Measurements from ENCODE around the gene TSPO2. TPM values are rescaled to one million over a fixed set of nuclear protein-coding genes. Genes with fewer than 3 reads are reported as not detected.

Gene TSPO2
- total RNA-seq: not detected
- long read RNA-seq: 0 reads

DNA sequence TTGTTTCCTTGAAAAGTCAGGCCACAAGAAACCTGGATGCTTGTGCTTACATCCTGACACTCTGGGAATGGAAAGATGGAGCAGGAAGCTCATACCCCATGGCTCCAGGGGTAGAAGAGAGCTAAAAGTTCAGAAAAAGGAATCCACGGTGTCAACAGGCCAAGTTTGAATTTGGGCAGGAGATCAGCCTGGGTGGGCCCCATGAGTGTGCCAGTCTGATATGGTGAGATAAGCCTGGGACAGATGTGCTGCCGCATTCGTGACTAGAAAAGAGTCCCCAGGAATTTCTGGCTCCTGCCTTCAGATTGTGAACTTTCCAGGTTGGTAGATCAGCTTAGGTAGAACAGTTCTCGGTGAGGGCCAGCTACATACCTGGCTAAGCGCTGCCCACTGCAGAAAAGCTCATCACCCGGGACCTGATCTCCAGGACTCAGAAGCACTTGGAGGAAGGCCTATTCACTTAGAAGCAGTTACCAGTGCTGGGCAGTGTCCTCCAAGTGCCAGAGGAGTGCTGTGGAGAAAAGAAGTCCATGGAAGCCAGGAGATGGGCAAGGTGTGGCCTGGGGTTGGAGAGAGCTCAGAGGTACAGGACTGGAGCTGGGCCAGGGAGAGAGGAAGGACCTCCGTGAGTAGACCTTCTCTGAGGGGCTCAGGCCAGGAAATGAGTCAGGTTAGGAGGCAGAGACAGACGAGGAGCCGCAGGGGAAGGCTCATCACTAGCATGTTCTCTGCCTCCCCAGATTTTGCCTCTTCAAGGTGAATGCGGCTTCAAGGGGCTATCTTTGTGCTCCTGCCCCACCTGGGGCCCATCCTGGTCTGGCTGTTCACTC lies at the start of gene TSPO2:
Gene TSPO2, plus strand, starts transcription at position 242 of the 830 bp plus-strand sequence. Its CDS starts 519 bp downstream, at position 761.
- Histone ChIP-seq H3K36me3 (no peaks in the 10 kb centered on the region), H3K4me3 (no peak within 1 kb of the TSS), H3K27ac (no peak within 1 kb of the TSS), H3K9me3 (no peaks in the 10 kb centered on the region), H3K4me1 (no peaks in the 10 kb centered on the region), H3K27me3 (no peaks in the 10 kb centered on the region)
- TF ChIP-seq, protein P1, sequence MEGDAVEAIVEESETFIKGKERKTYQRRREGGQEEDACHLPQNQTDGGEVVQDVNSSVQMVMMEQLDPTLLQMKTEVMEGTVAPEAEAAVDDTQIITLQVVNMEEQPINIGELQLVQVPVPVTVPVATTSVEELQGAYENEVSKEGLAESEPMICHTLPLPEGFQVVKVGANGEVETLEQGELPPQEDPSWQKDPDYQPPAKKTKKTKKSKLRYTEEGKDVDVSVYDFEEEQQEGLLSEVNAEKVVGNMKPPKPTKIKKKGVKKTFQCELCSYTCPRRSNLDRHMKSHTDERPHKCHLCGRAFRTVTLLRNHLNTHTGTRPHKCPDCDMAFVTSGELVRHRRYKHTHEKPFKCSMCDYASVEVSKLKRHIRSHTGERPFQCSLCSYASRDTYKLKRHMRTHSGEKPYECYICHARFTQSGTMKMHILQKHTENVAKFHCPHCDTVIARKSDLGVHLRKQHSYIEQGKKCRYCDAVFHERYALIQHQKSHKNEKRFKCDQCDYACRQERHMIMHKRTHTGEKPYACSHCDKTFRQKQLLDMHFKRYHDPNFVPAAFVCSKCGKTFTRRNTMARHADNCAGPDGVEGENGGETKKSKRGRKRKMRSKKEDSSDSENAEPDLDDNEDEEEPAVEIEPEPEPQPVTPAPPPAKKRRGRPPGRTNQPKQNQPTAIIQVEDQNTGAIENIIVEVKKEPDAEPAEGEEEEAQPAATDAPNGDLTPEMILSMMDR (IDR thresholded peaks at IDR 0.05): no peak
- no peak for DNase-seq
- ATAC-seq: no peak
- intact Hi-C loops (cut with DNase I): no loop called here

- Histone ChIP-seq H3K27ac (no peak overlapping the region), H3K4me1 (peaks cover 8% of the 10 kb centered on the region), H3K4me3 (no peak overlapping the region), H3K27me3 (no peaks in the 10 kb centered on the region), H3K9me3 (no peaks in the 10 kb centered on the region), H3K36me3 (no peaks in the 10 kb centered on the region)
- intact Hi-C loops (cut with DNase I): no loop called here
- no peak for DNase-seq
- ATAC-seq: no peak
- TF ChIP-seq, protein P1 (IDR thresholded peaks at IDR 0.05): no peak
Observed at GRCh38 chr6:40992746-40993145, 49.5 kb upstream of the TSPO2 start.

GRCh38 chr6:40996591-40997233 lies 45.6 kb upstream of the TSPO2 start:
- Histone ChIP-seq H3K27ac (peak overlapping the region; percentile 65), H3K27me3 (no peaks in the 10 kb centered on the region), H3K4me1 (peaks cover 12% of the 10 kb centered on the region), H3K9me3 (no peaks in the 10 kb centered on the region), H3K4me3 (no peak overlapping the region), H3K36me3 (no peaks in the 10 kb centered on the region)
- DNase-seq (no peak), ATAC-seq (peak; percentile 29)
- intact Hi-C loops (cut with DNase I): no loop called here
- TF ChIP-seq, protein P1 (IDR thresholded peaks at IDR 0.05): no peak

DNA sequence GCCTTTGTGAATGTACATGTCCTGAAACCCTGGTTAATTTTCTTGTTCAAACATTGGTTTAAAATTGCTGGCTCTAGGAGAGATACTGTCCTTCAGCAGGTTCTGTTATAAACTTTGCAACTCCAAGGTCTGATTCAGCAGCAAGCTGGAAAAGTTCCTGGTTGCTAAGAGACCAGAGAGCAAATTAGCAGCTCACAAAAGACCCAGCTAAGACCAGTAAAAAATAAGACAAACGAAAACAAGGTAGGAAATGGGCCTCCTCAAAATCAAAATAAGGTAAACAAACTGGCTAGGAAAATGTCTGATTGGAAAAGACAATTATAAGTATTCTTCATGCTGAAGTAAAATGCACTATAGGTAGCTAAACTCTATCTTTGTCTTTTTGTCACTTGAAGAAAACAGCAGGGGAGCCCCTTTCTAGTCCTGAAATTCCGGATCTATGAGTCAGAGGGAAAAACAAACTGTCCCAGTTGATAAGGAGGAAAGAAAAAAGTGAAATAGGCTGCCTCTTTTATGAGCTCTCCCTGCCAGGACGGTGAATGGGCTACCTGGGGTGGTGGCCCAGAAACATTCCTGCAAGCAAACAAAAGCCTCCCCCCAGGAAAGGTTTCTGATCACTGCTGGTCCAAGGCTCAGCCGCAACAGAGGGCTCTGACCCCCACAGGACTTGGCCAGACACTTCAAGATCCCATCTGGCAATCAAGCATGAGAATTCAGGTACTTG lies 44.9 kb upstream of the TSPO2 start:
- Histone ChIP-seq H3K4me1 (peaks cover 12% of the 10 kb centered on the region), H3K9me3 (no peaks in the 10 kb centered on the region), H3K27me3 (no peaks in the 10 kb centered on the region), H3K4me3 (no peak overlapping the region), H3K36me3 (no peaks in the 10 kb centered on the region), H3K27ac (peak overlapping the region; percentile 65)
- ATAC-seq: peak; percentile 40
- intact Hi-C loops (cut with DNase I): no loop called here
- TF ChIP-seq, protein P1 (IDR thresholded peaks at IDR 0.05): no peak
- DNase-seq: no peak

- Histone ChIP-seq H3K4me3 (no peak overlapping the region), H3K4me1 (peaks cover 12% of the 10 kb centered on the region), H3K9me3 (no peaks in the 10 kb centered on the region), H3K27me3 (no peaks in the 10 kb centered on the region), H3K36me3 (no peaks in the 10 kb centered on the region), H3K27ac (no peak overlapping the region)
- no peak for DNase-seq
- intact Hi-C loops (cut with DNase I): no loop called here
- TF ChIP-seq, protein P1 (IDR thresholded peaks at IDR 0.05): no peak
- no peak for ATAC-seq
Observed at GRCh38 chr6:40998661-40999060, 43.6 kb upstream of the TSPO2 start.
